GM23338 (cell line): Measurements from ENCODE around the gene SOS2. TPM values are rescaled to one million over a fixed set of nuclear protein-coding genes. Genes with fewer than 3 reads are reported as not detected.

Experiments
- ATAC-seq: fragments of 200-7000 bp; cut with Tn5 transposase; 3 replicates; pipeline ENCODE4 v1.9.1; 2020
- DNase-seq: peaks from one replicate; pipeline ENCODE4 v3.0.0-alpha.2; 2015; ENCODE audit warnings: low spot score
- H2AFZ ChIP-seq: fragments of 200-600 bp; sonication (generic); 2 replicates; pipeline ENCODE4 v1.8.0; 2016; ENCODE audit warnings: antibody characterized with exemption, mild to moderate bottlenecking, moderate library complexity
- H3F3A ChIP-seq: fragments of 200-600 bp; sonication (generic); replicated peaks from 2 replicates; pipeline ENCODE4 v1.8.0; 2017; ENCODE audit warnings: antibody characterized with exemption, mixed run types, low read depth
- H3K27ac ChIP-seq: fragments of 200-600 bp; sonication (generic); 2 replicates; pipeline ENCODE4 v1.6.1; 2016; ENCODE audit warnings: low read depth
- H3K27me3 ChIP-seq: fragments of 200-600 bp; sonication (generic); 2 replicates; pipeline ENCODE4 v1.8.0; 2016; ENCODE audit warnings: mild to moderate bottlenecking, mixed run types, moderate library complexity; ENCODE audit not compliant: insufficient read depth
- H3K36me3 ChIP-seq: fragments of 200-600 bp; sonication (generic); 2 replicates; pipeline ENCODE4 v1.8.0; 2016; ENCODE audit warnings: mild to moderate bottlenecking; ENCODE audit not compliant: insufficient read depth
- H3K4me1 ChIP-seq: fragments of 200-600 bp; sonication (generic); 2 replicates; pipeline ENCODE4 v1.8.0; 2016; ENCODE audit warnings: mild to moderate bottlenecking, moderate library complexity; ENCODE audit not compliant: insufficient read depth
- H3K4me2 ChIP-seq: fragments of 200-600 bp; sonication (generic); 2 replicates; pipeline ENCODE4 v1.7.1; 2017; ENCODE audit warnings: mixed run types
- H3K4me3 ChIP-seq: fragments of 200-600 bp; sonication (generic); 2 replicates; pipeline ENCODE4 v1.6.1; 2016; ENCODE audit warnings: mixed run types
- H3K79me2 ChIP-seq: fragments of 200-600 bp; sonication (generic); replicated peaks from 2 replicates; pipeline ENCODE4 v1.8.0; 2017; ENCODE audit warnings: mild to moderate bottlenecking; ENCODE audit not compliant: insufficient read depth
- H3K9me2 ChIP-seq: fragments of 200-600 bp; sonication (generic); 2 replicates; pipeline ENCODE4 v1.8.0; 2017; ENCODE audit not compliant: insufficient read depth
- H4K20me1 ChIP-seq: fragments of 200-600 bp; sonication (generic); replicated peaks from 2 replicates; pipeline ENCODE4 v1.8.0; 2017; ENCODE audit warnings: mild to moderate bottlenecking; ENCODE audit not compliant: insufficient read depth
- H3K27ac Mint-ChIP-seq: 2 replicates; pipeline ENCODE4 v1.8.0; 2020; ENCODE audit warnings: inconsistent platforms, mild to moderate bottlenecking, moderate library complexity, mixed read lengths
- H3K27me3 Mint-ChIP-seq: 3 replicates; pipeline ENCODE4 v1.8.0; 2022; ENCODE audit warnings: low read depth, mild to moderate bottlenecking, moderate library complexity, mixed read lengths, inconsistent platforms; ENCODE audit not compliant: insufficient read depth, poor library complexity
- H3K36me3 Mint-ChIP-seq: 3 replicates; pipeline ENCODE4 v1.8.0; 2021; ENCODE audit warnings: low read depth, mild to moderate bottlenecking, inconsistent platforms, moderate library complexity, mixed read lengths
- H3K4me1 Mint-ChIP-seq: 3 replicates; pipeline ENCODE4 v1.8.0; 2020; ENCODE audit warnings: mild to moderate bottlenecking, inconsistent platforms, mixed read lengths
- H3K4me3 Mint-ChIP-seq: 3 replicates; pipeline ENCODE4 v1.8.0; 2021; ENCODE audit warnings: moderate library complexity, mild to moderate bottlenecking, inconsistent platforms, mixed read lengths
- H3K9me3 Mint-ChIP-seq: 3 replicates; pipeline ENCODE4 v1.8.0; 2020; ENCODE audit warnings: moderate library complexity, mild to moderate bottlenecking, inconsistent platforms, mixed read lengths
- CREB1 ChIP-seq: fragments of 250-450 bp; sonication (Bioruptor Pico); IDR thresholded peaks from 2 replicates; pipeline ENCODE4 v1.5.0; 2020; ENCODE audit warnings: low read depth, mild to moderate bottlenecking, moderate library complexity
- CTCF ChIP-seq, 2 experiments: fragments of 200-600 bp in 1 of 2; sonication (generic) in 1 of 2; conservative IDR thresholded peaks; 2 replicates each; pipeline versions ENCODE4 v1.5.1 to v1.6.1; 2016 to 2017; ENCODE audit warnings: antibody characterized with exemption in 2 of 2, low read depth in 2 of 2, mild to moderate bottlenecking in 2 of 2, moderate library complexity in 1 of 2
- ETS1 ChIP-seq: IDR thresholded peaks from 2 replicates; pipeline ENCODE4 v1.6.1; 2016; ENCODE audit warnings: antibody characterized with exemption
- EZH2 ChIP-seq: fragments of 200-600 bp; sonication (generic); IDR thresholded peaks from one replicate; pipeline ENCODE4 v1.8.0; 2017; ENCODE audit warnings: antibody characterized with exemption, mild to moderate bottlenecking, low read depth; ENCODE audit not compliant: unreplicated experiment
- EZH2phosphoT487 ChIP-seq: fragments of 200-600 bp; sonication (generic); IDR thresholded peaks from one replicate; pipeline ENCODE4 v1.8.1; 2018; ENCODE audit warnings: antibody characterized with exemption; ENCODE audit not compliant: unreplicated experiment
- JUNB ChIP-seq: IDR thresholded peaks from one replicate; pipeline ENCODE4 v1.6.1; 2016; ENCODE audit warnings: antibody characterized with exemption; ENCODE audit not compliant: unreplicated experiment
- NANOG ChIP-seq: IDR thresholded peaks from 2 replicates; pipeline ENCODE4 v1.6.1; 2016; ENCODE audit warnings: antibody characterized with exemption, borderline replicate concordance
- POLR2AphosphoS5 ChIP-seq: IDR thresholded peaks from 2 replicates; pipeline ENCODE4 v1.6.1; 2016; ENCODE audit warnings: antibody characterized with exemption, low read depth
- REST ChIP-seq: IDR thresholded peaks from one replicate; pipeline ENCODE4 v1.6.1; 2018; ENCODE audit warnings: antibody characterized with exemption; ENCODE audit not compliant: unreplicated experiment
- STAT1 ChIP-seq: IDR thresholded peaks from one replicate; pipeline ENCODE4 v1.6.1; 2016; ENCODE audit warnings: antibody characterized with exemption; ENCODE audit not compliant: unreplicated experiment
- ZNF114 ChIP-seq: fragments of 250-450 bp; sonication (Bioruptor Pico); IDR thresholded peaks from 2 replicates; pipeline ENCODE4 v1.5.0; 2020; ENCODE audit warnings: mild to moderate bottlenecking, moderate library complexity
- ZNF331 ChIP-seq: fragments of 250-450 bp; sonication (Bioruptor Pico); IDR thresholded peaks from 2 replicates; pipeline ENCODE4 v1.5.0; 2020; ENCODE audit warnings: low read depth, mild to moderate bottlenecking, moderate library complexity
- ZNF462 ChIP-seq: fragments of 250-450 bp; sonication (Bioruptor Pico); IDR thresholded peaks from 2 replicates; pipeline ENCODE4 v1.5.0; 2020; ENCODE audit warnings: mild to moderate bottlenecking, moderate library complexity
- polyA plus RNA-seq: library from polyadenylated mRNA; unstranded; fragments of >200 nt; fragmentation: Nextera tagmentation; extraction: Ambion mirVana; gene quantifications from 2 replicates; pipeline ENCODE4 v1.2.1, GENCODE V29; 2016
- total RNA-seq: library from RNA; depleted of rRNA; stranded (reverse); fragments of >200 nt; shearing (Covaris generic); gene quantifications from 2 replicates; pipeline ENCODE4 v1.2.3, GENCODE V29; 2014

Gene SOS2
- total and polyA plus RNA-seq, 2 experiments from 2014 or later = 3.5 to 11.4 TPM

- Mint-ChIP-seq H3K4me3 (peak overlapping the region; percentile 96), H3K27ac (peak overlapping the region; percentile 99), H3K36me3 (peaks cover 42% of the 10 kb centered on the region), H3K4me1 (peaks cover 17% of the 10 kb centered on the region; the same call in 2 of the 3 replicates), H3K9me3 (no peaks in the 10 kb centered on the region), H3K27me3 (peaks cover 6% of the 10 kb centered on the region)
- TF ChIP-seq POLR2AphosphoS5 (no peak), CREB1 (no peak), ETS1 (no peak), NANOG (no peak), ZNF462 (CRISPR knock-in tag) (no peak), REST (no peak), CTCF (conservative IDR thresholded peaks at IDR 0.05; ENCODE audit: low read depth in 2 of 2) (no peak), EZH2phosphoT487 (no peak), ZNF331 (no peak), JUNB (no peak), EZH2 (no peak), STAT1 (no peak), ZNF114 (no peak)
- no peaks in the 10 kb centered on the region for H3K27me3 ChIP-seq
- H4K20me1 ChIP-seq = no peaks in the 10 kb centered on the region
- no peak for DNase-seq
- H3K27ac ChIP-seq = peak overlapping the region; percentile 87
- H3K4me2 ChIP-seq = peak overlapping the region; percentile 60
- H3K36me3 ChIP-seq = peaks cover 30% of the 10 kb centered on the region
- no peaks in the 10 kb centered on the region for H3F3A ChIP-seq
- peak overlapping the region; percentile 68 for H3K4me3 ChIP-seq
- ATAC-seq = no peak
- H3K9me2 ChIP-seq = no peaks in the 10 kb centered on the region
- peaks cover 34% of the 10 kb centered on the region for H3K79me2 ChIP-seq
- no peak overlapping the region; the same call in 1 of the 2 replicates for H2AFZ ChIP-seq
- peaks cover 18% of the 10 kb centered on the region for H3K4me1 ChIP-seq
Observed at GRCh38 chr14:50116966-50117365, 114.4 kb downstream of the SOS2 start.
